Thyroid gland (tissue), 4 donors: ENCODE data around the gene ATOH1.

Source experiments
- POLR2A ChIP-seq, 2 donors: fragments of 450-650 bp; IDR thresholded peaks; one replicate each; pipeline ENCODE4 v1.6.1; 2017; ENCODE audit warnings: antibody characterized with exemption in 2 of 2, mild to moderate bottlenecking in 2 of 2, moderate library complexity in 1 of 2
- TF ChIP-seq, protein P1 (sequence below), 6 experiments: fragments of 200-600 bp in 3 of 6; fragments of 450-650 bp in 3 of 6; sonication (generic) in 3 of 6; IDR thresholded peaks; one replicate each; pipeline ENCODE4 v1.5.1; 2016 to 2019; ENCODE audit warnings: antibody characterized with exemption in 6 of 6, mild to moderate bottlenecking in 2 of 6, inconsistent platforms in 1 of 6, moderate library complexity in 1 of 6

DNA sequence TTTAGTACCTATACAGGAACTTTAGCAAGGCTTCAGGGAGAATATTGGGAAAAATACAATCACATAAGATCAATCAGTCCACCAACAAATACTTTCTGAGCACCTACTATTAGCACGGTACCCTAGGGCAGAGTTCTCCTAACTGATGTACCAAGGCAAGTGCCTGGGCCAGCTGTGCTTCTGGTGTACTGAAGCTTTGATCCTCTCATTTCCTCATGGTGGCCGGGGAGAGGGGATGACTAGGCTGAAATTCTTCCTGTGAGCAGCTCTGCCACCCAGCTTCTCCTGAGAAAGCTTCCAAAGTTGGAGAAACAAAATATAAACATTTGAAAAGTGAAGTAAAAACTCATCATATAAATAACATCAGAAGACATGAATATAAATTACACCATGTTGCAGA, 49.3 kb upstream of the ATOH1 start:
- TF ChIP-seq, protein P1, sequence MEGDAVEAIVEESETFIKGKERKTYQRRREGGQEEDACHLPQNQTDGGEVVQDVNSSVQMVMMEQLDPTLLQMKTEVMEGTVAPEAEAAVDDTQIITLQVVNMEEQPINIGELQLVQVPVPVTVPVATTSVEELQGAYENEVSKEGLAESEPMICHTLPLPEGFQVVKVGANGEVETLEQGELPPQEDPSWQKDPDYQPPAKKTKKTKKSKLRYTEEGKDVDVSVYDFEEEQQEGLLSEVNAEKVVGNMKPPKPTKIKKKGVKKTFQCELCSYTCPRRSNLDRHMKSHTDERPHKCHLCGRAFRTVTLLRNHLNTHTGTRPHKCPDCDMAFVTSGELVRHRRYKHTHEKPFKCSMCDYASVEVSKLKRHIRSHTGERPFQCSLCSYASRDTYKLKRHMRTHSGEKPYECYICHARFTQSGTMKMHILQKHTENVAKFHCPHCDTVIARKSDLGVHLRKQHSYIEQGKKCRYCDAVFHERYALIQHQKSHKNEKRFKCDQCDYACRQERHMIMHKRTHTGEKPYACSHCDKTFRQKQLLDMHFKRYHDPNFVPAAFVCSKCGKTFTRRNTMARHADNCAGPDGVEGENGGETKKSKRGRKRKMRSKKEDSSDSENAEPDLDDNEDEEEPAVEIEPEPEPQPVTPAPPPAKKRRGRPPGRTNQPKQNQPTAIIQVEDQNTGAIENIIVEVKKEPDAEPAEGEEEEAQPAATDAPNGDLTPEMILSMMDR (IDR thresholded peaks at IDR 0.05) = no peak
- TF ChIP-seq POLR2A (IDR thresholded peaks at IDR 0.05) = no peak
